ENCODE data around the gene RPS6KA2. TPM values are rescaled to one million over a fixed set of nuclear protein-coding genes. Genes with fewer than 3 reads are reported as not detected.

Gene RPS6KA2
- total and polyA plus RNA-seq, 2 experiments from 2014 or later, result 12.5 to 25.3 TPM

GRCh38 chr6:166611631-166612030 lies 15.4 kb downstream of the RPS6KA2 start (continued):
- TF ChIP-seq ETS1 (IDR thresholded peaks at IDR 0.05), result no peak
- TF ChIP-seq POLR2AphosphoS5 (IDR thresholded peaks at IDR 0.05; ENCODE audit: low read depth), result no peak
- no peak for TF ChIP-seq REST (IDR thresholded peaks at IDR 0.05; ENCODE audit: unreplicated experiment)
- no peak for TF ChIP-seq JUNB (IDR thresholded peaks at IDR 0.05; ENCODE audit: unreplicated experiment)
- TF ChIP-seq ZNF114 (CRISPR knock-in tag; IDR thresholded peaks at IDR 0.05), result no peak
- no peak for TF ChIP-seq EZH2 (IDR thresholded peaks at IDR 0.05; ENCODE audit: low read depth, unreplicated experiment)
- no peak for TF ChIP-seq CREB1 (CRISPR knock-in tag; IDR thresholded peaks at IDR 0.05; ENCODE audit: low read depth)
- no peak for TF ChIP-seq STAT1 (IDR thresholded peaks at IDR 0.05; ENCODE audit: unreplicated experiment)
- TF ChIP-seq EZH2phosphoT487 (IDR thresholded peaks at IDR 0.05; ENCODE audit: unreplicated experiment), result no peak

- Mint-ChIP-seq H3K4me1 (peaks cover 55% of the 10 kb centered on the region), H3K4me3 (no peak overlapping the region)
Observed at GRCh38 chr6:166610069-166610468, 17.0 kb downstream of the RPS6KA2 start.

More at GRCh38 chr6:166610069-166610468, 17.0 kb downstream of the RPS6KA2 start:
- no peak for TF ChIP-seq ZNF462 (CRISPR knock-in tag; IDR thresholded peaks at IDR 0.05)
- TF ChIP-seq ZNF331 (CRISPR knock-in tag; IDR thresholded peaks at IDR 0.05; ENCODE audit: low read depth), result no peak
- no peak for TF ChIP-seq ETS1 (IDR thresholded peaks at IDR 0.05)
- TF ChIP-seq POLR2AphosphoS5 (IDR thresholded peaks at IDR 0.05; ENCODE audit: low read depth), result no peak
- TF ChIP-seq NANOG (IDR thresholded peaks at IDR 0.05; ENCODE audit: borderline replicate concordance), result no peak
- no peak for TF ChIP-seq EZH2phosphoT487 (IDR thresholded peaks at IDR 0.05; ENCODE audit: unreplicated experiment)
- ATAC-seq (no peak), DNase-seq (ENCODE audit: low spot score) (no peak)
- Histone ChIP-seq H3K36me3 (ENCODE audit: insufficient read depth) (no peaks in the 10 kb centered on the region), H3F3A (replicated peaks; ENCODE audit: low read depth) (no peaks in the 10 kb centered on the region), H4K20me1 (replicated peaks; ENCODE audit: insufficient read depth) (peaks cover 14% of the 10 kb centered on the region), H3K4me1 (ENCODE audit: insufficient read depth) (peaks cover 13% of the 10 kb centered on the region), H3K79me2 (replicated peaks; ENCODE audit: insufficient read depth) (peaks cover 91% of the 10 kb centered on the region), H3K27me3 (ENCODE audit: insufficient read depth) (no peaks in the 10 kb centered on the region), H3K4me3 (no peak overlapping the region), H3K9me2 (ENCODE audit: insufficient read depth) (no peaks in the 10 kb centered on the region), H3K27ac (ENCODE audit: low read depth) (no peak overlapping the region), H3K4me2 (no peak overlapping the region), H2AFZ (no peak overlapping the region)
- H3K27me3 Mint-ChIP-seq (ENCODE audit: insufficient read depth, low read depth, poor library complexity), result peaks cover 9% of the 10 kb centered on the region
- H3K27ac Mint-ChIP-seq, result no peak overlapping the region
- H3K9me3 Mint-ChIP-seq, result no peaks in the 10 kb centered on the region
- no peaks in the 10 kb centered on the region; the same call in 1 of the 3 replicates for H3K36me3 Mint-ChIP-seq (ENCODE audit: low read depth)
